ENCODE data around the gene LAMTOR4.
"Not testable (repeated sequence)": the region's sequence is repeated elsewhere in the genome, so short reads cannot be mapped to it uniquely, and the experiment has no call there.

Gene LAMTOR4

GRCh38 chr7:100171087-100171681 lies 22.5 kb downstream of the LAMTOR4 start:
- DNase-seq (ENCODE audit: low read depth in 2 of 2): no peak

GRCh38 chr7:100171840-100172239 lies 23.1 kb downstream of the LAMTOR4 start:
- DNase-seq (ENCODE audit: low read depth in 2 of 2): no peak

- DNase-seq (ENCODE audit: low read depth in 2 of 2): no peak
Measured at GRCh38 chr7:100173806-100174495, 25.2 kb downstream of the LAMTOR4 start.

- DNase-seq (ENCODE audit: low read depth in 2 of 2): no peak
Measured at GRCh38 chr7:100174582-100174981, 25.9 kb downstream of the LAMTOR4 start.

GRCh38 chr7:100175296-100175935 lies 26.7 kb downstream of the LAMTOR4 start:
- no peak for DNase-seq (ENCODE audit: low read depth in 2 of 2)

- no peak for DNase-seq (ENCODE audit: low read depth in 2 of 2)
Measured at GRCh38 chr7:100176096-100177044, 27.7 kb downstream of the LAMTOR4 start.

GRCh38 chr7:100177045-100178001 lies 28.6 kb downstream of the LAMTOR4 start, which contains the start of the genes GPC2 and STAG3:
Gene GPC2, minus strand, starts transcription at chr7:100177381. Its CDS starts 182 bp downstream, at chr7:100177199.
Gene STAG3, plus strand, starts transcription at chr7:100177918. Its CDS starts 2,639 bp downstream, at chr7:100180557.
- DNase-seq (ENCODE audit: low read depth in 2 of 2): peak; percentile 93 to 98

GRCh38 chr7:100180084-100180483 lies 31.4 kb downstream of the LAMTOR4 start:
- not testable (repeated sequence) for DNase-seq (ENCODE audit: low read depth in 2 of 2)

- not testable (repeated sequence) for DNase-seq (ENCODE audit: low read depth in 2 of 2)
Measured at GRCh38 chr7:100182616-100183015, 33.9 kb downstream of the LAMTOR4 start.

- DNase-seq (ENCODE audit: low read depth in 2 of 2): not testable (repeated sequence)
Measured at GRCh38 chr7:100183090-100183489, 34.4 kb downstream of the LAMTOR4 start.

- DNase-seq (ENCODE audit: low read depth in 2 of 2): no peak
Measured at GRCh38 chr7:100185726-100186125, 37.0 kb downstream of the LAMTOR4 start.

GRCh38 chr7:100189061-100189460 lies 40.3 kb downstream of the LAMTOR4 start:
- no peak for DNase-seq (ENCODE audit: low read depth in 2 of 2)

GRCh38 chr7:100190048-100190711 lies 41.5 kb downstream of the LAMTOR4 start:
- DNase-seq (ENCODE audit: low read depth in 2 of 2): no peak

GRCh38 chr7:100191775-100192174 lies 43.1 kb downstream of the LAMTOR4 start:
- no peak for DNase-seq (ENCODE audit: low read depth in 2 of 2)

GRCh38 chr7:100192281-100192862 lies 43.7 kb downstream of the LAMTOR4 start:
- DNase-seq (ENCODE audit: low read depth in 2 of 2): not testable (repeated sequence)

- DNase-seq (ENCODE audit: low read depth in 2 of 2): no peak
Measured at GRCh38 chr7:100192969-100193368, 44.3 kb downstream of the LAMTOR4 start.

- DNase-seq (ENCODE audit: low read depth in 2 of 2): no peak
Measured at GRCh38 chr7:100195222-100195621, 46.5 kb downstream of the LAMTOR4 start.

GRCh38 chr7:100195901-100196322 lies 47.2 kb downstream of the LAMTOR4 start:
- not testable (repeated sequence) for DNase-seq (ENCODE audit: low read depth in 2 of 2)

GRCh38 chr7:100198266-100198665 lies 49.5 kb downstream of the LAMTOR4 start:
- no peak for DNase-seq (ENCODE audit: low read depth in 2 of 2)
